GM18502 (cell line): ENCODE results near the gene POLG2.
"Not testable (repeated sequence)": the region's sequence is repeated elsewhere in the genome, so short reads cannot be mapped to it uniquely, and the experiment has no call there.

Experiments used
- ATAC-seq: cut with Tn5 transposase; IDR thresholded peaks from one replicate; pipeline ENCODE4 v1.9.1; 2021; ENCODE audit warnings: mild to moderate bottlenecking; ENCODE audit not compliant: unreplicated experiment, poor library complexity

Gene POLG2

DNA sequence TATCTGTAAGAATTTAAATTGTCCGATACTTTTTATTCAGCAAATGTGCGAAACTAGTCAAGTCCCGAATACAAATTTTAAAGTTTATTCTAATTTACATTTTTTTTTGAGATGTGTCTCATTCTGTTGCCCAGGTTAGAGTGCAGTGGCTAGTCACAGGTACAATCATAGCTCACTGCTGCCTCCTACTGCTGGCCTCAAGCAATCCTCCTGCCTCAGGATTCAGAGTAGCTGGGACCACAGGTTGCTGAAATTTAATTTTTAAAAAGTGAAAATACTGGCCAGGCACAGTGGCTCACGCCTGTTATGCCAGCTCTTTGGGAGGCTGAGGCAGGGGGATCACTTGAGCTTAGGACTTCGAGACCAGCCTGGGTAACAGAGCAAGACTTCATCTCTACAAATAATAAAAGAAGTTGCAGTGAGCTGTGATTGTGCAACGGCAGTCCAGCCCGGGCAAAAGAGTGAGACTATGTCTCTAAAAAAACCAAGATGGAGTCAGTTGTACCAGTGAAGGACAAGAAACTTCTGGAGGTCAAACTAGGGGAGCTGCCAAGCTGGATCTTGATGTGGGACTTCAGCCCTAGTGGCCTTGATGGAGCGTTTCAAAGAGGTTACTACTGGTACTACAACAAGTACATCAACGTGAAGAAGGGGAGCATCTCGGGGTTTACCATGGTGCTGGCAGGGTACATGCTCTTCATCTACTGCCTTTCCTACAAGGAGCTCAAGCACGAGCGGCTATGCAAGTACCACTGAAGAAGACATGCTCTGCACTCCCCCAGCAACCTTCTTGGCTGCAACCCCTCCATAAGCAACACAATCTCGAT is 5.6 kb downstream of the POLG2 start:
- ATAC-seq: no peak

DNA sequence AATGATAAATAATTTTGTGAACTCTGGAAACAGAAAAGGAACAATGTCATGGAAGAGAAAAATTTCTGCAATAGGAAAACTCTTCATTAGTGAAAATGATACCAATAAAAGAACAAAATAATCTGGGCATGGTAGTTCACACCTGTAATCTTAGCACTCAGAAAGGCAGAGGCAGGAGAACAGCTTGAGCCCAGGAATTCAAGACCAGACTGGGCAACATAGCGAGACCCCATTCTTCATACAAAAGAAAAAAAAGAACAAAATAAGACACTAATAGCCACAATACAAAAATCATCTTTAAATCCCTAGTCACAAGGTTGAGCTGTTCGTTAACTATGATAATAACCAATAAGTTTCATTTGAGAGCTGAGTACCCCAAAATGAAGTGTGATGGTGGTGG is 8.6 kb downstream of the POLG2 start:
- no peak for ATAC-seq

- no peak for ATAC-seq
Measured at GRCh38 chr17:64484380-64484779, 12.5 kb downstream of the POLG2 start.

DNA sequence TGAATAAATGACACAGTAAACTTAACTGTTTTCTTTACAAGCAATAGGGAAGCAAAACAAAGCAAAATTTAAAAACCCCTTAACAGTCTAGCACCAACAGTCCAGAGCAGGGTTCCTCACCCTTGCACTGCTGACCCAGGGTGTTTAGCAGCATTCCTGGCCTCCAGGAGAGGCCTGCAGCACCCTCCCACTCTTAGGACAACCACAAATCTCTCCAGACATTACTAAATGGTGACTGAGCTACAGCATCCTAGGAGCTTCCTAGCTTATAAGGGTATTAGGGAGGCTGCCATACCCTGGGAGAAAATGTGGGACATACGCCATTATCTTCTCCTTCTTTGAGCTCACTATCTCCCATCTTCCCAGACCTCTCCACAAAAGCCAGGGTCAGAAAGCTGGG is 15.9 kb downstream of the POLG2 start:
- no peak for ATAC-seq

DNA sequence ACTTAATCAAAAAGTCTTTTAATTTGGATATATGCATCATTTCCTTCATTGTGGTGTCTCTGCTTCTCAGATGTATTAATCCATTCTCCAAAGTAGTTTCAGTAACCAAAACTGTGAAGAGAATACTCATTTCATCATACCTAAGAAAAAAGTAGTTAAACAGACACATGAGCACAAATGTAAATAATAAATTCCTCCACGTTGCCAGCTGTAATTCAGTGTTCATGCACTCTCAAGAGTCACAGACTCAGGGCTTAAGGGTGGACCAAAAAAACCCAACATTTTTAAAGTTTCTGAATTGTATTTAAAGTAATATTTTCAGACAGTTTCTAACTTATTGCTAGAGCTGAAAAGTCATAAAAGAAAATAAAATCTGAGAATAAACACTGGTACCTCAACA is 19.0 kb downstream of the POLG2 start:
- no peak for ATAC-seq

GRCh38 chr17:64472564-64472963 is 24.3 kb downstream of the POLG2 start:
- no peak for ATAC-seq

GRCh38 chr17:64471440-64471839 is 25.4 kb downstream of the POLG2 start:
- ATAC-seq: no peak

DNA sequence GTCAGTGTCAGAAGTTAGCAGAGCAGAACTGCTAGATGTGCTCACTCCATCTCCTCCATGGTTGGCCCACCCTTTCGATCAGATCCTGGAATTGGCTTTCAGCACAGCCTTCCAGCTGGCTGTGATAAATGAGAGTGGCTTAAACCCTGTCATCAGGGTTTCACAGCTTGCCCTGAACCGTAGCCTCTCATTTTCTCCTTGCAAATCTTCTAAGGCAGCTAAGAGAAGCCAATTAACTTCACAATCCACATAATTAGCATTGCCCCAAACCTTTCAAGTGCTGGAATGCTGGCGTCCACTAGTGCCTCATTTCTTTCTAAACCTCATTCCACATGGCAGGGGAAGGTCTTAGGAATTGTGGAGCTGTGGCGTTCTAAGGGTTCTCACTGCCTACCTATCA is 26.2 kb downstream of the POLG2 start:
- no peak for ATAC-seq

GRCh38 chr17:64466834-64467233 is 30.0 kb downstream of the POLG2 start:
- ATAC-seq: not testable (repeated sequence)

GRCh38 chr17:64466019-64466735 is 30.7 kb downstream of the POLG2 start:
- no peak for ATAC-seq

DNA sequence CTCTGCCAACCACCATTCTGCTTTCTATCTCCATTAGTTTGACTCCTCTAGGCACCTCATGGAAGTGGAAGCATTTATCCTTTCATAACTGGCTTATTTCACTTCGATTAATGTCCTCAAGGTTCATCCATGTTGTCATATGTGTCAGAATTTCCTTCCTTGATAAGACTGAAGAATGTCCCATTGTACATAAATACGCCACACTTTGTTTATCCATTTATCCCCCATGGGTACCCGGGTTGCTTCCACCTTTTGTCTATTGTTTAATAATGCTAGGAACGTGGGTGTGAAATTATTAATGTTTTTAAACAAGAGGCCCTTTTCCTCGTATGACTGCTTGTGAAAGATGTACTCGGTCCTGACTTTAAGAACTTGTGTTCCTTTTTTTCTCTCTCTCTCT is 35.1 kb downstream of the POLG2 start:
- no peak for ATAC-seq

GRCh38 chr17:64460955-64461354 is 35.9 kb downstream of the POLG2 start:
- no peak for ATAC-seq

GRCh38 chr17:64459818-64460217 is 37.0 kb downstream of the POLG2 start:
- ATAC-seq: not testable (repeated sequence)

DNA sequence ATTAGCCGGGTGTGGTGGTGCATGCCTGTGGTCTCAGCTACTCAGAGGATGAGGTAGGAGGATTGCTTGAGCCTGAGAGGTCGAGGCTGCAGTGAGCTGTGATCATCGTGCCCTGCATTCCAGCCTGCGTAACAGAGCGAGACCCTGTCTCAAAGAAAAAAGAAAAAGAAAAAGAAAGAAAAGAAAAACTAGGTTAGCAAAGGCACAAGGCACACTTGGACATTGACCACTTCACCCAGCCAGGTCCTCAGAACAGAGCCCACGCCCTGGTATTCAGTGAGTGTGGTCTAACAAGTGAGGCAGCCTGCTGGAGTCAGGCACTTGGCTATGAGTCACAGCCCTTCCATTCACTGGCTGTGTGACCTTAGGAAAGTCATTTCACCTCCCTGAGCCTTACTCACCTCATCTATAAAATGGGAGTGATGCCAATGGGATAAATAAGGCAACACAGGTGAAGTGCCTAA is 37.5 kb downstream of the POLG2 start:
- no peak for ATAC-seq

DNA sequence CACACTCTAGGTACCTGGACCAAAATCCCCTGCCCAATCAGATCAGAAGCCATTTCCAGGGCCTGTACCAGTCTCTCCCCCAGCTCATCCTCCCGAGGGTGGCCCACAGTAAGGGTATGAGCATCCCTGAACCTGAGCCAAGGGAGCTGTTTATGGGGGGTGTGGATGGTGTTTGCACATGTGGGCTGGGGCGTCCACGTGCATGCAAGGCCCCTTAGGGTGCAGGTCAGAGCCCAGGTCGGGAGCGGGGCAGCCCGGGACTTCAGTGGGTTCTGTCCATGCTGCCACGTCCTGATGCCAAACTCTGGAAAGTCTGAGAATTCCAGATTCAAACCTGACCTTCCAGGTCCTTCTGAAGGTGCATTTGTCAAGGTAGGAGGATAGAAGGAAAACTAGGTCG is 38.1 kb downstream of the POLG2 start:
- no peak for ATAC-seq

- ATAC-seq: no peak
Measured at GRCh38 chr17:64457156-64457555, 39.7 kb downstream of the POLG2 start.

GRCh38 chr17:64455993-64456885 is 40.6 kb downstream of the POLG2 start:
- ATAC-seq: no peak

DNA sequence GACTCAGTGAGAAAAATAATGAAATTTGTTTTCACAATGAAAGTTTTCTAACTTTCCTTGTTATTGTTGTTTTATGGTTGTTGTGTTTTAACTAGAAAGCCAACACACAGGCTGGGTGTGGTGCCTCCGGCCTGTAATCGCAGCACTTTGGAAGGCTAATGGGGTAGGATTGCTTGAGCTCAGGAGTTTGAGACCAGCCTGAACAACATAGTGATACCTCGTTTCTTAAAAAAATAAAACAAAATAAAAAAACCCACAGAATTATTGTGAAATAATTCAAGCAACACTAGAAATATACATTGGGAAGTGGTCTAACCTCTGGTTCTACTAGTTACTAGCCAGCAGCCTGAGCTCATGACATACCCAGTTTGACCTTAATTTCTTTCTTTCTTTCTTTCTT is 47.3 kb downstream of the POLG2 start:
- ATAC-seq: no peak

- ATAC-seq: no peak
Measured at GRCh38 chr17:64448665-64449512, 48.0 kb downstream of the POLG2 start, which contains the start of gene MILR1. MILR1 (plus strand) TSS chr17:64449115; CDS start chr17:64449169, 54 bp downstream.

GRCh38 chr17:64447526-64447925 is 49.3 kb downstream of the POLG2 start:
- ATAC-seq: peak; percentile 42
